ENCODE data around the gene WWOX.

WWOX gene

GRCh38 chr16:78823027-78823426 lies 723.6 kb downstream of the WWOX start (continued):
- TF ChIP-seq TCF4 (CRISPR knock-in tag; IDR thresholded peaks at IDR 0.05; ENCODE audit: borderline replicate concordance), result no peak

- TF ChIP-seq ISL1 (CRISPR knock-in tag; IDR thresholded peaks at IDR 0.05) (no peak), OSR1 (CRISPR knock-in tag; IDR thresholded peaks at IDR 0.05) (no peak), TOX (CRISPR knock-in tag; IDR thresholded peaks at IDR 0.05; ENCODE audit: borderline replicate concordance) (no peak), ESRRG (CRISPR knock-in tag; IDR thresholded peaks at IDR 0.05) (no peak), ARNTL (CRISPR knock-in tag; IDR thresholded peaks at IDR 0.05; ENCODE audit: borderline replicate concordance, low read depth) (no peak), ZNF70 (CRISPR knock-in tag; IDR thresholded peaks at IDR 0.05) (no peak)
- no peak for ATAC-seq
These were observed 729.8 kb downstream of the WWOX start for GRCh38 chr16:78829280-78829679.

GRCh38 chr16:78830599-78830998 lies 731.1 kb downstream of the WWOX start:
- TF ChIP-seq RARB (CRISPR knock-in tag; IDR thresholded peaks at IDR 0.05), result no peak
- no peak for TF ChIP-seq ZNF70 (CRISPR knock-in tag; IDR thresholded peaks at IDR 0.05)
- TF ChIP-seq ZFP3 (CRISPR knock-in tag; IDR thresholded peaks at IDR 0.05), result no peak
- TF ChIP-seq ARNTL (CRISPR knock-in tag; IDR thresholded peaks at IDR 0.05; ENCODE audit: borderline replicate concordance, low read depth), result no peak
- no peak for TF ChIP-seq ZNF8 (CRISPR knock-in tag; IDR thresholded peaks at IDR 0.05)
- TF ChIP-seq ISL1 (CRISPR knock-in tag; IDR thresholded peaks at IDR 0.05), result no peak
- no peak for TF ChIP-seq ZC3H10 (CRISPR knock-in tag; IDR thresholded peaks at IDR 0.05)
- TF ChIP-seq PPARA (CRISPR knock-in tag; IDR thresholded peaks at IDR 0.05; ENCODE audit: borderline replicate concordance), result no peak
- TF ChIP-seq OSR1 (CRISPR knock-in tag; IDR thresholded peaks at IDR 0.05), result no peak
- TF ChIP-seq TCF4 (CRISPR knock-in tag; IDR thresholded peaks at IDR 0.05; ENCODE audit: borderline replicate concordance), result no peak
- no peak for TF ChIP-seq PATZ1 (CRISPR knock-in tag; IDR thresholded peaks at IDR 0.05; ENCODE audit: borderline replicate concordance)
- TF ChIP-seq SNAI2 (CRISPR knock-in tag; IDR thresholded peaks at IDR 0.05), result no peak
- TF ChIP-seq ZNF565 (CRISPR knock-in tag; conservative IDR thresholded peaks at IDR 0.05; ENCODE audit: low read depth), result no peak
- no peak for TF ChIP-seq BACH2 (CRISPR knock-in tag; IDR thresholded peaks at IDR 0.05; ENCODE audit: borderline replicate concordance)
- no peak for TF ChIP-seq CSDC2 (CRISPR knock-in tag; IDR thresholded peaks at IDR 0.05)
- TF ChIP-seq TOX (CRISPR knock-in tag; IDR thresholded peaks at IDR 0.05; ENCODE audit: borderline replicate concordance), result no peak
- no peak for TF ChIP-seq ESRRG (CRISPR knock-in tag; IDR thresholded peaks at IDR 0.05)
- no peak for TF ChIP-seq POU6F1 (CRISPR knock-in tag; IDR thresholded peaks at IDR 0.05; ENCODE audit: borderline replicate concordance, low read depth)
- no peak for ATAC-seq

- no peak for ATAC-seq
- TF ChIP-seq BACH2 (CRISPR knock-in tag; IDR thresholded peaks at IDR 0.05; ENCODE audit: borderline replicate concordance), result no peak
- no peak for TF ChIP-seq ESRRG (CRISPR knock-in tag; IDR thresholded peaks at IDR 0.05)
- TF ChIP-seq ARNTL (CRISPR knock-in tag; IDR thresholded peaks at IDR 0.05; ENCODE audit: borderline replicate concordance, low read depth), result no peak
- TF ChIP-seq TOX (CRISPR knock-in tag; IDR thresholded peaks at IDR 0.05; ENCODE audit: borderline replicate concordance), result no peak
- no peak for TF ChIP-seq ZNF565 (CRISPR knock-in tag; conservative IDR thresholded peaks at IDR 0.05; ENCODE audit: low read depth)
- no peak for TF ChIP-seq RARB (CRISPR knock-in tag; IDR thresholded peaks at IDR 0.05)
- no peak for TF ChIP-seq PPARA (CRISPR knock-in tag; IDR thresholded peaks at IDR 0.05; ENCODE audit: borderline replicate concordance)
- no peak for TF ChIP-seq OSR1 (CRISPR knock-in tag; IDR thresholded peaks at IDR 0.05)
- TF ChIP-seq TSHZ2 (CRISPR knock-in tag; IDR thresholded peaks at IDR 0.05), result no peak
- TF ChIP-seq POU6F1 (CRISPR knock-in tag; IDR thresholded peaks at IDR 0.05; ENCODE audit: borderline replicate concordance, low read depth), result no peak
- TF ChIP-seq ZC3H10 (CRISPR knock-in tag; IDR thresholded peaks at IDR 0.05), result no peak
- no peak for TF ChIP-seq TCF4 (CRISPR knock-in tag; IDR thresholded peaks at IDR 0.05; ENCODE audit: borderline replicate concordance)
- no peak for TF ChIP-seq CSRNP3 (CRISPR knock-in tag; IDR thresholded peaks at IDR 0.05)
- no peak for TF ChIP-seq ZNF8 (CRISPR knock-in tag; IDR thresholded peaks at IDR 0.05)
- TF ChIP-seq CSDC2 (CRISPR knock-in tag; IDR thresholded peaks at IDR 0.05), result no peak
- TF ChIP-seq PATZ1 (CRISPR knock-in tag; IDR thresholded peaks at IDR 0.05; ENCODE audit: borderline replicate concordance), result no peak
- no peak for TF ChIP-seq GLIS3 (CRISPR knock-in tag; IDR thresholded peaks at IDR 0.05)
- no peak for TF ChIP-seq ZFP30 (CRISPR knock-in tag; IDR thresholded peaks at IDR 0.05)
- TF ChIP-seq ISL1 (CRISPR knock-in tag; IDR thresholded peaks at IDR 0.05), result no peak
These were observed 732.6 kb downstream of the WWOX start for GRCh38 chr16:78832100-78832499.

Data from SK-N-SH treated with all-trans-retinoic acid at 6 μM for 48 hours (cell line).